HG02943 (cell line): ENCODE measurements around the gene FBXL20.

Experiments used
- ATAC-seq: cut with Tn5 transposase; IDR thresholded peaks from one replicate; pipeline ENCODE4 v1.9.1; 2021; ENCODE audit warnings: mild to moderate bottlenecking, low read depth, moderate library complexity; ENCODE audit not compliant: unreplicated experiment

The FBXL20 gene

GRCh38 chr17:39209317-39210092, 191.9 kb downstream of the FBXL20 start:
- no peak for ATAC-seq

GRCh38 chr17:39208893-39209292, 192.5 kb downstream of the FBXL20 start:
- no peak for ATAC-seq

GRCh38 chr17:39208136-39208535, 193.3 kb downstream of the FBXL20 start:
- no peak for ATAC-seq

GRCh38 chr17:39205112-39205526, 196.3 kb downstream of the FBXL20 start:
- ATAC-seq = no peak

- no peak for ATAC-seq
These were observed 197.2 kb downstream of the FBXL20 start for GRCh38 chr17:39204245-39204644.
